Measurements from ENCODE around the gene RANBP3.

DNA sequence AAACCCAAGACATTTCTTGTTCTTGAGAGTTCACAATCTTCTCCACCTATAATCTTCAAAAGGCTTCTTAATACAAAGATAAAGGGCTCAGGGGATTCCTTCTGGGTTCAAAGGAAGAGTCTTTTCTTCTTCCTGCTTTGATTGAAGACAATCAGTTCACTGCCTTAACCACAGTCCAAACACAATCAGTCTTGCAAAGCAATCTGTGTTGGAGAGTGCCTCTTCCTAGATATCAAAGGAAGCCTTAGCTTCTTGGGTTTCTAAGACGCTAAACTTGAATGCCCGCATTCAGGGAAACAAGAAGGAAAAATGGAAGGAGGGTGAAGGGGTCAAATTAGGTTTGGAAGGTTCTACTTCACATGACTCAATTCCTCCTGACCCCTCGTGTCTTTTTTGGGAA is 27.2 kb downstream of the RANBP3 start:
- no peak for TF ChIP-seq EZH2 (IDR thresholded peaks at IDR 0.05; ENCODE audit: low read depth, low read length, severe bottlenecking)
- TF ChIP-seq TCF12 (IDR thresholded peaks at IDR 0.05; ENCODE audit: low read depth, low read length) = no peak
- TF ChIP-seq, protein P1, sequence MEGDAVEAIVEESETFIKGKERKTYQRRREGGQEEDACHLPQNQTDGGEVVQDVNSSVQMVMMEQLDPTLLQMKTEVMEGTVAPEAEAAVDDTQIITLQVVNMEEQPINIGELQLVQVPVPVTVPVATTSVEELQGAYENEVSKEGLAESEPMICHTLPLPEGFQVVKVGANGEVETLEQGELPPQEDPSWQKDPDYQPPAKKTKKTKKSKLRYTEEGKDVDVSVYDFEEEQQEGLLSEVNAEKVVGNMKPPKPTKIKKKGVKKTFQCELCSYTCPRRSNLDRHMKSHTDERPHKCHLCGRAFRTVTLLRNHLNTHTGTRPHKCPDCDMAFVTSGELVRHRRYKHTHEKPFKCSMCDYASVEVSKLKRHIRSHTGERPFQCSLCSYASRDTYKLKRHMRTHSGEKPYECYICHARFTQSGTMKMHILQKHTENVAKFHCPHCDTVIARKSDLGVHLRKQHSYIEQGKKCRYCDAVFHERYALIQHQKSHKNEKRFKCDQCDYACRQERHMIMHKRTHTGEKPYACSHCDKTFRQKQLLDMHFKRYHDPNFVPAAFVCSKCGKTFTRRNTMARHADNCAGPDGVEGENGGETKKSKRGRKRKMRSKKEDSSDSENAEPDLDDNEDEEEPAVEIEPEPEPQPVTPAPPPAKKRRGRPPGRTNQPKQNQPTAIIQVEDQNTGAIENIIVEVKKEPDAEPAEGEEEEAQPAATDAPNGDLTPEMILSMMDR (IDR thresholded peaks at IDR 0.05; ENCODE audit: control extremely low read depth in 1 of 3, insufficient read depth in 1 of 3, low read depth in 1 of 3, low read length in 3 of 3) = no peak
- no peak for TF ChIP-seq POLR2A (IDR thresholded peaks at IDR 0.05; ENCODE audit: control extremely low read depth in 1 of 2, low read depth in 2 of 2, low read length in 2 of 2)
- no peak for TF ChIP-seq YY1 (IDR thresholded peaks at IDR 0.05; ENCODE audit: low read depth, low read length)
- TF ChIP-seq, protein P2, sequence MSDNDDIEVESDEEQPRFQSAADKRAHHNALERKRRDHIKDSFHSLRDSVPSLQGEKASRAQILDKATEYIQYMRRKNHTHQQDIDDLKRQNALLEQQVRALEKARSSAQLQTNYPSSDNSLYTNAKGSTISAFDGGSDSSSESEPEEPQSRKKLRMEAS (IDR thresholded peaks at IDR 0.05) = no peak
- TF ChIP-seq GABPA (IDR thresholded peaks at IDR 0.05; ENCODE audit: borderline replicate concordance, insufficient read depth, low read length) = no peak
- TF ChIP-seq POLR2AphosphoS5 (IDR thresholded peaks at IDR 0.05; ENCODE audit: low read depth, low read length) = no peak
- no peak for TF ChIP-seq SIX5 (IDR thresholded peaks at IDR 0.05; ENCODE audit: low read depth, low read length)
- TF ChIP-seq, protein P3, sequence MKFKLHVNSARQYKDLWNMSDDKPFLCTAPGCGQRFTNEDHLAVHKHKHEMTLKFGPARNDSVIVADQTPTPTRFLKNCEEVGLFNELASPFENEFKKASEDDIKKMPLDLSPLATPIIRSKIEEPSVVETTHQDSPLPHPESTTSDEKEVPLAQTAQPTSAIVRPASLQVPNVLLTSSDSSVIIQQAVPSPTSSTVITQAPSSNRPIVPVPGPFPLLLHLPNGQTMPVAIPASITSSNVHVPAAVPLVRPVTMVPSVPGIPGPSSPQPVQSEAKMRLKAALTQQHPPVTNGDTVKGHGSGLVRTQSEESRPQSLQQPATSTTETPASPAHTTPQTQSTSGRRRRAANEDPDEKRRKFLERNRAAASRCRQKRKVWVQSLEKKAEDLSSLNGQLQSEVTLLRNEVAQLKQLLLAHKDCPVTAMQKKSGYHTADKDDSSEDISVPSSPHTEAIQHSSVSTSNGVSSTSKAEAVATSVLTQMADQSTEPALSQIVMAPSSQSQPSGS (IDR thresholded peaks at IDR 0.05; ENCODE audit: low read length) = no peak
- no peak for TF ChIP-seq RNF2 (IDR thresholded peaks at IDR 0.05; ENCODE audit: borderline replicate concordance, low read depth, low read length, missing control alignments, poor library complexity, severe bottlenecking)
- no peak for TF ChIP-seq ZNF274 (IDR thresholded peaks at IDR 0.05; ENCODE audit: borderline replicate concordance, extremely low read depth, low read length)
- no peak for TF ChIP-seq SP2 (IDR thresholded peaks at IDR 0.05; ENCODE audit: low read length)
- no peak for TF ChIP-seq TAF1 (IDR thresholded peaks at IDR 0.05; ENCODE audit: low read depth, low read length)

All from H1 (cell line).